ENCODE measurements around the gene SPRYD3. TPM values are rescaled to one million over a fixed set of nuclear protein-coding genes. Genes with fewer than 3 reads are reported as not detected.

Gene SPRYD3
- total RNA-seq, 1 donor from 2014 or later: 50.4 TPM

DNA sequence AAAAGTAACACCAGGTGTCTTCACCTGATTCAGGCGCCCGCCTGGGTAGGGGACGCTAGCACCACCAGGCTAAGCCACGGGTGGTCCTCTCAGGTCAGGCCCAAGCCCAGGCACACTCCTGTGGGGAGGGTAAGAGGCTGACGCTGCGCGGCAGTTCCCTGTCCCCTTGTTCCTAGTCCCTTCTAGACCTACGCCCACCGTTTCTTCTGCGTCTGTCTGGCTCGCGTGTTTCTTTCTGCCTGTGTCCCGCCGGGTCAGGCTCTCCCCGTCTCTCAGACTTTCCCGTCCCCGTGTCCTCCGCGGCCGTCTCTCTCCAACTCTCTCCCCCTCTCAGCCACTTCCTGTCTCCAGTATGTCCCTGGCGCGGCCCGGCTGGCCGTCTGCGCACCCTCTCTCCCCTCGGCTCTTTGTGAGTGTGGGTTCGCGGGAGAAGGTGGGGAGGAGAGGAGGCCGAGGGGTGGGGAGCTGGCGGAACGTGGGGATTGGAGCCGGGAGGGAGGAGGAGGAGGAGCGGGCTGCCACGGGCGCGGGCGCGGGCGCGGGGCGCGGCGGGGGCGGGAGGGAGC is 32.5 kb downstream of the SPRYD3 start:
- intact Hi-C loops (cut with DNase I): no loop called here
- peak overlapping the region; percentile 98 for H3K27ac ChIP-seq
- peak; percentile 61 for ATAC-seq
- H3K4me3 ChIP-seq: peak overlapping the region; percentile 67
- no peaks in the 10 kb centered on the region for H3K9me3 ChIP-seq
- peak; percentile 93 for DNase-seq
- TF ChIP-seq, protein P1, sequence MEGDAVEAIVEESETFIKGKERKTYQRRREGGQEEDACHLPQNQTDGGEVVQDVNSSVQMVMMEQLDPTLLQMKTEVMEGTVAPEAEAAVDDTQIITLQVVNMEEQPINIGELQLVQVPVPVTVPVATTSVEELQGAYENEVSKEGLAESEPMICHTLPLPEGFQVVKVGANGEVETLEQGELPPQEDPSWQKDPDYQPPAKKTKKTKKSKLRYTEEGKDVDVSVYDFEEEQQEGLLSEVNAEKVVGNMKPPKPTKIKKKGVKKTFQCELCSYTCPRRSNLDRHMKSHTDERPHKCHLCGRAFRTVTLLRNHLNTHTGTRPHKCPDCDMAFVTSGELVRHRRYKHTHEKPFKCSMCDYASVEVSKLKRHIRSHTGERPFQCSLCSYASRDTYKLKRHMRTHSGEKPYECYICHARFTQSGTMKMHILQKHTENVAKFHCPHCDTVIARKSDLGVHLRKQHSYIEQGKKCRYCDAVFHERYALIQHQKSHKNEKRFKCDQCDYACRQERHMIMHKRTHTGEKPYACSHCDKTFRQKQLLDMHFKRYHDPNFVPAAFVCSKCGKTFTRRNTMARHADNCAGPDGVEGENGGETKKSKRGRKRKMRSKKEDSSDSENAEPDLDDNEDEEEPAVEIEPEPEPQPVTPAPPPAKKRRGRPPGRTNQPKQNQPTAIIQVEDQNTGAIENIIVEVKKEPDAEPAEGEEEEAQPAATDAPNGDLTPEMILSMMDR (IDR thresholded peaks at IDR 0.05): no peak
- H3K36me3 ChIP-seq: no peaks in the 10 kb centered on the region
- H3K4me1 ChIP-seq: peaks cover 41% of the 10 kb centered on the region
- no peaks in the 10 kb centered on the region for H3K27me3 ChIP-seq

DNA sequence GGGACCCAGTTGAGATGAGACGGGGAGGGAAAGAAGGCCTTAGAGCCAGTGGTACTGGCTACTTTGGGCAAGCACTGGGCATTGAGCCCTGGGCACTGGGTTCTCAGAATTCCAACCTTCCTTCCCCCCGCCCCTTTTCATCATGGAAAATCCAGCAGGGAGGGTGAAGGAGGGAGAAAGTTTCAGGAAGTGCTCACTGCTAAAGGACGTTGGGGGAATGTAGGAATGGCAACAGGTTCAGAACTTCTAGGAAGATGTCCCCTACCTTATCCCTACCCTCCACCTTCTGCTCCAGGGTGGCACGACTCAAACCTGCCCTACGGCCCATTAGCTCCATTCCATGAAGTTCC is 33.5 kb downstream of the SPRYD3 start:
- no peaks in the 10 kb centered on the region for H3K27me3 ChIP-seq
- intact Hi-C loops (cut with DNase I): no loop called here
- ATAC-seq (no peak), DNase-seq (no peak)
- peak overlapping the region; percentile 67 for H3K4me3 ChIP-seq
- H3K9me3 ChIP-seq: no peaks in the 10 kb centered on the region
- peak overlapping the region; percentile 98 for H3K27ac ChIP-seq
- H3K4me1 ChIP-seq: peaks cover 35% of the 10 kb centered on the region
- H3K36me3 ChIP-seq: peaks cover 5% of the 10 kb centered on the region
- TF ChIP-seq, protein P1 (IDR thresholded peaks at IDR 0.05): no peak

DNA sequence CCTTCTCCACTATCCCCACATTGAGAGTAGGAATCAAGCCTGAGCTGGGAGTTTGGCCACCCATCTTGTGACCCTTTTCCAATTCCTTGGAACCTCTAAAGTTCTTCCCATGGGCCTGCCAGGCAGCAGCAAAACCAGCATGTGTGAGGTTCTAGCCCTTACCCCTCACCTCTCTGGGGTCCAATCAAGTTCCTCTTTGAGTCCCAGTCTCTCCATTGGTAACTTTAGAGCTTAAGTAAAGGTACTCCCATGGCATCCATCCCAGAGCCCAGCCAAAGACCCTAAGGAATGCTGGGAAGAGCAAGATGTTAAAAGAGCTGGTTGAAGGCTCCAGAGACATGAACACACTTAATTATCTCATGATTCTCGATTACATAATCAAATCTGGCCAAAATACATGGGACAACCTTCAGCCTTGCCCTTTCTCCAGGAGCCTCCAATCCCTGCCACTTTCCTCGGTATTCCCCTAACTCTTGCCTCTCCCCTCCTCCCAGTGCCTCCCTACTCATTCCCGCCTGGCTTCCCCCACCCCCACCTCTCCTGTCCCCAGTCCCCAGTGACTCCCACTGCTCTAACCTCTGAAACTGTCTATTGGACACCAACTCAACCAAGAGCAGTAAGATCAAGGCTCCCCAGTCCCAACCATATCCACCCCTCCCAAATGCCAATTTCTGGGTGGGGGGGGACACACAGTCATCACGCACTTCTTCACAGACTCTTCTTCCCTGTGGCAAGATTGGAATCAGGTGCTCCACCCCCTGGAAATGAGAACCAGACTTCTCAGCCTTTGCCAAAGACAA is 34.1 kb downstream of the SPRYD3 start:
- Histone ChIP-seq H3K4me1 (peaks cover 35% of the 10 kb centered on the region), H3K36me3 (peaks cover 7% of the 10 kb centered on the region), H3K27me3 (no peaks in the 10 kb centered on the region), H3K9me3 (no peaks in the 10 kb centered on the region), H3K27ac (peak overlapping the region; percentile 98), H3K4me3 (peak overlapping the region; percentile 67)
- TF ChIP-seq, protein P1 (IDR thresholded peaks at IDR 0.05): no peak
- DNase-seq (no peak), ATAC-seq (no peak)
- intact Hi-C loops (cut with DNase I): no loop called here

DNA sequence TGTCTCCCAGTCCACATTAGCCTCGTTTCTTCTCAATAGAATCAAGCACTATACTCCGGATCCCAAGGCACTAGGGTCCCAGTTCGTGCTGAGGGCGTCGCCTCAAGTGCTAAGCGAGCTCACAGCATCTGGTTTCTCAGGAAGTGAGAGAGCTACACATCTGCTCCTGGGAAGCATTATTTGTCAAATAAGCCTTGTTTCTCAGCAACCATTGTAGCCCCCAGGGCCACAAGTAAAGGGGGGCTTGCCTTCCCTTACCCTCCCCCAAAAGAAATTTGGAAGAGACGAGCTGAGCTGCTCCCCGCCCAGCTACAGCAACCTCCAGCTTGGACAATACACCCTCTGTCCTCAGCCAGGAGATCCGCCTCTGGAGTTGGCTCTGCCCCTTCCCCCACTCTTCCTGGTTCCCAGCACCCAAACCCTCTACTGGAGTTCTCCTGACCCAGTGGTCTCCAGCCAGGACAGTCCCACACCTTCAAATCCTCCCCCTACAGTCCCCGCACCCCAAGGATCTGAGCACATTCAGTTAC is 35.1 kb downstream of the SPRYD3 start:
- peak overlapping the region; percentile 98 for H3K27ac ChIP-seq
- H3K36me3 ChIP-seq: peaks cover 16% of the 10 kb centered on the region
- TF ChIP-seq, protein P1 (IDR thresholded peaks at IDR 0.05): no peak
- DNase-seq (no peak), ATAC-seq (no peak)
- peaks cover 39% of the 10 kb centered on the region for H3K4me1 ChIP-seq
- intact Hi-C loops (cut with DNase I): no loop called here
- no peaks in the 10 kb centered on the region for H3K27me3 ChIP-seq
- no peaks in the 10 kb centered on the region for H3K9me3 ChIP-seq
- H3K4me3 ChIP-seq: no peak overlapping the region

DNA sequence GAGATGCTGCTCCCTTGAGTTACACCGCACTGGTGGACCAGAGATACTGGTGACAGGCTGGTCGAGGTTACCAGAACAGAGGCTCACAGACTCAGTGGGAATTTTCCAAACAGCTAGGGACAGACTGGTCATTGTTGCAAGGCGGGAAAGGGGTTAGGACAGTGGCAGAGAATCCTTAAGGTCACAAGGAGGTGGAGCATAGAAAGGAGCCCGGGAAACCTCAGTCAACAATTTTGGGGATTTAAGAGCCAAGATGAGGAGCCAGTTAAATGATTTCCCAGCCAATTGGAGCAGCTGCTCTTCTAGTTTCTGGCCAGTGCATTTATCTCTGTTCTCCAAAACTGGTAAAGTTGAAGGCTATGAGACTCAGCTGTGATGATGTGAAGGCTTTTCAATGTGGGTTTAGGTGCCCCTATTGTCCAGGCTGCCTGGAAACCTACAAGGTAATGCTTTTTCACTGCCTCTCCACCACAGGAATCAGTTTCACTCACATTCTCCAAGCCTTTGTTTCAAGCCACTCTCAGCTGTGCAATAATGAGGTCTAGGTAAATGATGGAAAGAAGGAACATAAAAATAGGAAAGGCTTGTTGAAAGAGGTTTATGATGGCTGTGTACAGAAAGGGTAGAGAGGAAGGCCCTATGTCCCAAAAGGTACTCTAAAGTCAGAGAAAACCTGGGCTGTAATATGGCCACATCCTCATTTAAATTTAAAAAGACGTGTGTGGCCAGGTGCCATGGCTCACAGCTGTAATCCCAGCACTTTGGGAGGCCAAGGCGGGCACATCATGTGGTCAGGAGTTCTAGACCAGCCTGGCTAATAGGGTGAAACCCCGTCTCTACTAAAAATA is 36.4 kb downstream of the SPRYD3 start:
- Histone ChIP-seq H3K27ac (no peak overlapping the region), H3K4me1 (peaks cover 37% of the 10 kb centered on the region), H3K27me3 (no peaks in the 10 kb centered on the region), H3K36me3 (peaks cover 25% of the 10 kb centered on the region), H3K9me3 (no peaks in the 10 kb centered on the region), H3K4me3 (no peak overlapping the region)
- DNase-seq (no peak), ATAC-seq (no peak)
- intact Hi-C loops (cut with DNase I): no loop called here
- TF ChIP-seq, protein P1 (IDR thresholded peaks at IDR 0.05): no peak

Measured in upper lobe of right lung (tissue), 1 donor.